Measurements from ENCODE around the gene CREB3L4. TPM values are rescaled to one million over a fixed set of nuclear protein-coding genes. Genes with fewer than 3 reads are reported as not detected.

CREB3L4 gene
- total and polyA plus RNA-seq, 2 of the 13 experiments (the other 11 are each of a cell fraction or from before 2014, with no cell fraction given) = 9.9 to 18.7 TPM

DNA sequence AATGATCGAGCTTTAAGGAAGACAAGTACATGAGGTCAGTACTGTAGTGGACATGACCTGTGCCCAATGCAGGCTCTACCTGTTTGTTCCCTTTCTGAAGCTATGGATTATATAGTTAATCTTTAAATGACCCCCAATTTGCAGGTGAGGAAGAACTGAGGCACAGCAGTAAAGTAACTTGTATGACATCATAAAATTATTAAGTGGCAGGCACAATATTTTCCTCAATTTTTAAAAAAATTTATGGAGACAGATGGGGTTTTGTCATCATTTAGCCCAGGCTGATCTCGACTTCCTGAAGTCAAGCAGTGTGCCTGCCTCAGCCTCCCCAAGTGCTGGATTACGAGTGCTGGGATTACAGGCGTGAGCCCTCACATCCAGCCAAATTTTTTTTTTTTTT is 41.3 kb upstream of the CREB3L4 start:
- no peaks in the 10 kb centered on the region for H3K9me3 ChIP-seq (ENCODE audit: low read length)
- peaks cover 13% of the 10 kb centered on the region for H3K4me1 ChIP-seq (ENCODE audit: insufficient read depth, low read length)
- H3K79me2 ChIP-seq (ENCODE audit: insufficient read depth, low read length) = peaks cover 7% of the 10 kb centered on the region
- no peaks in the 10 kb centered on the region; a peak in 2 of 5 replicates for H3K27me3 ChIP-seq (ENCODE audit: control insufficient read depth in 1 of 2, insufficient read depth in 2 of 2, low read length in 2 of 2)
- no peak overlapping the region for H3K27ac ChIP-seq (ENCODE audit: extremely low read length, insufficient read depth, low read length)
- ChIA-PET CTCF (ENCODE audit: low intra/inter-chr PET ratio, low total read pairs) (no interaction called here), POLR2A (no interaction called here)
- 77% methylated on average over 4 of the region's 4 CpGs for WGBS (ENCODE audit: low lambda C conversion rate)
- no peak overlapping the region for H2AFZ ChIP-seq (ENCODE audit: low read length)
- intact Hi-C loops (cut with micrococcal nuclease; ENCODE audit: unreplicated experiment) = no loop called here
- H3K9ac ChIP-seq (ENCODE audit: insufficient read depth, low read depth, low read length) = no peak overlapping the region
- H4K20me1 ChIP-seq (ENCODE audit: insufficient read depth, low read length) = peaks cover 6% of the 10 kb centered on the region
- H3K36me3 ChIP-seq (replicated peaks in 1 of 2; ENCODE audit: control insufficient read depth in 1 of 2, insufficient read depth in 2 of 2, low read length in 2 of 2) = peaks cover 1 to 6% of the 10 kb centered on the region in 2 experiments; a peak in 2 of 5 replicates
- BruUV-seq (replicated peaks) = no TSS peak
- H3K4me3 ChIP-seq (replicated peaks in 1 of 3; ENCODE audit: insufficient read depth in 1 of 3, low read depth in 2 of 3, low read length in 3 of 3) = no peak overlapping the region
- TF ChIP-seq ATF7 (IDR thresholded peaks at IDR 0.05) = peak; percentile 54; the same call in 1 of the 2 replicates
- TF ChIP-seq ATF7 (CRISPR knock-in tag; IDR thresholded peaks at IDR 0.05) = no peak
- TF ChIP-seq, protein P1, sequence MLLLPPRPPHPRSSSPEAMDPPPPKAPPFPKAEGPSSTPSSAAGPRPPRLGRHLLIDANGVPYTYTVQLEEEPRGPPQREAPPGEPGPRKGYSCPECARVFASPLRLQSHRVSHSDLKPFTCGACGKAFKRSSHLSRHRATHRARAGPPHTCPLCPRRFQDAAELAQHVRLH (CRISPR knock-in tag; IDR thresholded peaks at IDR 0.05; ENCODE audit: borderline replicate concordance, low read depth) = no peak
- no peak overlapping the region for H3K4me2 ChIP-seq (ENCODE audit: low read depth, low read length)
- FAIRE-seq (no peak), ATAC-seq (no peak), DNase-seq (ENCODE audit: low spot score) (no peak)
- in situ Hi-C loops (cut with HindIII; ENCODE audit: extremely low pct_ligation_motif_present, low pct_unique_long_range_greater_than_20kb) = no loop called here

GRCh38 chr1:153928245-153928644 is 39.5 kb upstream of the CREB3L4 start:
- Histone ChIP-seq H4K20me1 (ENCODE audit: insufficient read depth, low read length) (no peaks in the 10 kb centered on the region), H2AFZ (ENCODE audit: low read length) (no peak overlapping the region), H3K27ac (ENCODE audit: extremely low read length, insufficient read depth, low read length) (no peak overlapping the region), H3K4me3 (replicated peaks in 1 of 3; ENCODE audit: insufficient read depth in 1 of 3, low read depth in 2 of 3, low read length in 3 of 3) (no peak overlapping the region), H3K36me3 (replicated peaks in 1 of 2; ENCODE audit: control insufficient read depth in 1 of 2, insufficient read depth in 2 of 2, low read length in 2 of 2) (peaks cover 6 to 17% of the 10 kb centered on the region in 2 experiments; a peak in 3 of 5 replicates), H3K4me2 (ENCODE audit: low read depth, low read length) (no peak overlapping the region), H3K4me1 (ENCODE audit: insufficient read depth, low read length) (peaks cover 9% of the 10 kb centered on the region; the same call in 1 of the 2 replicates), H3K9ac (ENCODE audit: insufficient read depth, low read depth, low read length) (no peak overlapping the region), H3K9me3 (ENCODE audit: low read length) (no peaks in the 10 kb centered on the region), H3K79me2 (ENCODE audit: insufficient read depth, low read length) (no peaks in the 10 kb centered on the region), H3K27me3 (ENCODE audit: control insufficient read depth in 1 of 2, insufficient read depth in 2 of 2, low read length in 2 of 2) (no peaks in the 10 kb centered on the region; a peak in 1 of 5 replicates)
- DNase-seq (ENCODE audit: low spot score) (no peak), FAIRE-seq (no peak), ATAC-seq (no peak)
- ChIA-PET CTCF (ENCODE audit: low intra/inter-chr PET ratio, low total read pairs) (no interaction called here), POLR2A (interaction anchor here (1.7 to 2.2 kb wide), 2 partner anchors 18 to 25 kb away, joined by 6 to 8 read pairs; partner anchors contain the start of gene DENND4B)
- 100% methylated on average over 1 of the region's 1 CpG for WGBS (ENCODE audit: low lambda C conversion rate)
- intact Hi-C loops (cut with micrococcal nuclease; ENCODE audit: unreplicated experiment) = no loop called here
- in situ Hi-C loops (cut with HindIII; ENCODE audit: extremely low pct_ligation_motif_present, low pct_unique_long_range_greater_than_20kb) = no loop called here
- TF ChIP-seq, protein P2, sequence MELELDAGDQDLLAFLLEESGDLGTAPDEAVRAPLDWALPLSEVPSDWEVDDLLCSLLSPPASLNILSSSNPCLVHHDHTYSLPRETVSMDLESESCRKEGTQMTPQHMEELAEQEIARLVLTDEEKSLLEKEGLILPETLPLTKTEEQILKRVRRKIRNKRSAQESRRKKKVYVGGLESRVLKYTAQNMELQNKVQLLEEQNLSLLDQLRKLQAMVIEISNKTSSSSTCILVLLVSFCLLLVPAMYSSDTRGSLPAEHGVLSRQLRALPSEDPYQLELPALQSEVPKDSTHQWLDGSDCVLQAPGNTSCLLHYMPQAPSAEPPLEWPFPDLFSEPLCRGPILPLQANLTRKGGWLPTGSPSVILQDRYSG (CRISPR knock-in tag; IDR thresholded peaks at IDR 0.05) = no peak
- TF ChIP-seq SMAD9 (CRISPR knock-in tag; IDR thresholded peaks at IDR 0.05) (no peak), ZNF207 (IDR thresholded peaks at IDR 0.05; ENCODE audit: borderline replicate concordance) (no peak), NFATC3 (CRISPR knock-in tag; IDR thresholded peaks at IDR 0.05) (no peak), ZNF709 (CRISPR knock-in tag; IDR thresholded peaks at IDR 0.05) (no peak), SIN3A (IDR thresholded peaks at IDR 0.05; ENCODE audit: borderline replicate concordance, low read depth, low read length) (no peak)
- TF ChIP-seq, protein P3, sequence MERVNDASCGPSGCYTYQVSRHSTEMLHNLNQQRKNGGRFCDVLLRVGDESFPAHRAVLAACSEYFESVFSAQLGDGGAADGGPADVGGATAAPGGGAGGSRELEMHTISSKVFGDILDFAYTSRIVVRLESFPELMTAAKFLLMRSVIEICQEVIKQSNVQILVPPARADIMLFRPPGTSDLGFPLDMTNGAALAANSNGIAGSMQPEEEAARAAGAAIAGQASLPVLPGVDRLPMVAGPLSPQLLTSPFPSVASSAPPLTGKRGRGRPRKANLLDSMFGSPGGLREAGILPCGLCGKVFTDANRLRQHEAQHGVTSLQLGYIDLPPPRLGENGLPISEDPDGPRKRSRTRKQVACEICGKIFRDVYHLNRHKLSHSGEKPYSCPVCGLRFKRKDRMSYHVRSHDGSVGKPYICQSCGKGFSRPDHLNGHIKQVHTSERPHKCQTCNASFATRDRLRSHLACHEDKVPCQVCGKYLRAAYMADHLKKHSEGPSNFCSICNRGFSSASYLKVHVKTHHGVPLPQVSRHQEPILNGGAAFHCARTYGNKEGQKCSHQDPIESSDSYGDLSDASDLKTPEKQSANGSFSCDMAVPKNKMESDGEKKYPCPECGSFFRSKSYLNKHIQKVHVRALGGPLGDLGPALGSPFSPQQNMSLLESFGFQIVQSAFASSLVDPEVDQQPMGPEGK (CRISPR knock-in tag; IDR thresholded peaks at IDR 0.05) = no peak
- no TSS peak for BruUV-seq (replicated peaks)

Data from HepG2 (cell line).